Measurements from ENCODE around the gene MRPL30.

DNA sequence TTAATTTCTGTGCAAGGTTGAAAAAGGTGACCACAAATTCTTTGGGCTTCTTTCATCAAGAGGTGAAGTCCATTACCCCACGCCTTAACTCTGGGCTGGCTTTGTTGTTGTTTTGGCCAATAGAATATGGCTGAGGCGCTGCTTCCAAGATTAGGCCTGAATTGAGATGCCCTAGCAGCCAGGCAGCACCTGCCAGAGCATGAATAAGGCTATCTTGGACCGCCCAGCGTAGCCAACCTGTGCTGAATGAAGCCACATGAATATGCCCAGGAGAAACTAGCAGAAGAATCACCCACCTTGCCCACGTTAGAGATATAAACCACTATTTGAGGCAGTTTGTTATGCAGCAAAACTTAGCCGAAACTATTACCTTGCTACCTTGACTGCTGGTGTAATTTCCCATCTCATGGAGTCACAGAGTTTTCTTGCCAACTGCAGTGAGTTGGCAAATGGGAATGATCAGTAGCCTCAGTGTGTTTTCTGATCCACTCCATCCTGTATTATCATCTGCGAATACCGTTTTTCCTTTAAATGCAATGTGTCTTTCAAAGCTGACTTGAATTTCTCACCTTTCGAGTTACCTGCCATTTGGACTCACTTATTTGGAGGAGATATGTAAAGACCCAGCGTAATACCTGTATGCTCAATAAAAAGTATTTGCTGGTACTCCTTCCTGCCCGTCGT, 26.9 kb upstream of the MRPL30 start:
- TF ChIP-seq, protein P1, sequence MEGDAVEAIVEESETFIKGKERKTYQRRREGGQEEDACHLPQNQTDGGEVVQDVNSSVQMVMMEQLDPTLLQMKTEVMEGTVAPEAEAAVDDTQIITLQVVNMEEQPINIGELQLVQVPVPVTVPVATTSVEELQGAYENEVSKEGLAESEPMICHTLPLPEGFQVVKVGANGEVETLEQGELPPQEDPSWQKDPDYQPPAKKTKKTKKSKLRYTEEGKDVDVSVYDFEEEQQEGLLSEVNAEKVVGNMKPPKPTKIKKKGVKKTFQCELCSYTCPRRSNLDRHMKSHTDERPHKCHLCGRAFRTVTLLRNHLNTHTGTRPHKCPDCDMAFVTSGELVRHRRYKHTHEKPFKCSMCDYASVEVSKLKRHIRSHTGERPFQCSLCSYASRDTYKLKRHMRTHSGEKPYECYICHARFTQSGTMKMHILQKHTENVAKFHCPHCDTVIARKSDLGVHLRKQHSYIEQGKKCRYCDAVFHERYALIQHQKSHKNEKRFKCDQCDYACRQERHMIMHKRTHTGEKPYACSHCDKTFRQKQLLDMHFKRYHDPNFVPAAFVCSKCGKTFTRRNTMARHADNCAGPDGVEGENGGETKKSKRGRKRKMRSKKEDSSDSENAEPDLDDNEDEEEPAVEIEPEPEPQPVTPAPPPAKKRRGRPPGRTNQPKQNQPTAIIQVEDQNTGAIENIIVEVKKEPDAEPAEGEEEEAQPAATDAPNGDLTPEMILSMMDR (IDR thresholded peaks at IDR 0.05), result no peak
- TF ChIP-seq POLR2AphosphoS5 (IDR thresholded peaks at IDR 0.05) (no peak), POLR2A (IDR thresholded peaks at IDR 0.05) (no peak), EP300 (IDR thresholded peaks at IDR 0.05; ENCODE audit: low read depth) (no peak)
